Neural cell (in vitro differentiated cells): ENCODE measurements around the gene ARID1B. TPM values are rescaled to one million over a fixed set of nuclear protein-coding genes. Genes with fewer than 3 reads are reported as not detected.

ENCODE experiments used
- H2AFZ ChIP-seq: fragments of 200-600, 300-800 bp; sonication (generic), shearing (Covaris generic); 2 replicates; pipeline ENCODE4 v1.6.0; 2014; ENCODE audit warnings: low read depth, mild to moderate bottlenecking, antibody characterized with exemption, low read length, moderate library complexity
- H3F3A ChIP-seq: fragments of 200-600 bp; shearing (Covaris generic); 2 replicates; pipeline ENCODE4 v1.6.1; 2016; ENCODE audit warnings: mild to moderate bottlenecking, moderate library complexity, mixed read lengths, antibody characterized with exemption, low read length; ENCODE audit not compliant: insufficient read depth, poor library complexity, severe bottlenecking
- H3K27ac ChIP-seq: fragments of 200-600, 300-800 bp; sonication (generic), shearing (Covaris generic); 2 replicates; pipeline ENCODE4 v1.5.1; 2014; ENCODE audit warnings: mild to moderate bottlenecking, low read length, moderate library complexity
- H3K27me3 ChIP-seq: fragments of 300-800, 200-600 bp; sonication (generic), shearing (Covaris generic); 2 replicates; pipeline ENCODE4 v1.6.0; 2014; ENCODE audit warnings: mild to moderate bottlenecking, low read depth, low read length, moderate library complexity; ENCODE audit not compliant: insufficient read depth
- H3K36me3 ChIP-seq: fragments of 300-800, 200-600 bp; sonication (generic), shearing (Covaris generic); 2 replicates; pipeline ENCODE4 v1.5.1; 2014; ENCODE audit warnings: mild to moderate bottlenecking, antibody characterized with exemption, low read length, moderate library complexity; ENCODE audit not compliant: insufficient read depth
- H3K4me2 ChIP-seq: fragments of 300-800, 200-600 bp; sonication (generic), shearing (Covaris generic); 2 replicates; pipeline ENCODE4 v1.6.0; 2014; ENCODE audit warnings: mild to moderate bottlenecking, low read length
- H3K4me3 ChIP-seq: fragments of 300-800, 200-600 bp; sonication (generic), shearing (Covaris generic); 2 replicates; pipeline ENCODE4 v1.5.1; 2014; ENCODE audit warnings: mild to moderate bottlenecking, low read length, moderate library complexity
- H3K79me2 ChIP-seq: fragments of 200-600 bp; shearing (Covaris generic); replicated peaks from 2 replicates; pipeline ENCODE4 v1.6.0; 2014; ENCODE audit warnings: mild to moderate bottlenecking, low read length, moderate library complexity; ENCODE audit not compliant: insufficient read depth
- H3K9ac ChIP-seq: fragments of 300-800, 200-600 bp; sonication (generic), shearing (Covaris generic); 2 replicates; pipeline ENCODE4 v1.6.1; 2016; ENCODE audit warnings: mild to moderate bottlenecking, low read length, mixed read lengths
- H3K9me2 ChIP-seq: fragments of 200-600 bp; shearing (Covaris generic); 2 replicates; pipeline ENCODE4 v1.6.1; 2016; ENCODE audit warnings: mild to moderate bottlenecking, low read length, mixed read lengths; ENCODE audit not compliant: insufficient read depth
- H3K9me3 ChIP-seq: fragments of 200-600, 300-800 bp; sonication (generic), shearing (Covaris generic); 2 replicates; pipeline ENCODE4 v1.6.1; 2016; ENCODE audit warnings: mild to moderate bottlenecking, mixed run types, low read length, moderate library complexity, mixed read lengths
- H4K20me1 ChIP-seq: fragments of 200-600 bp; shearing (Covaris generic); 2 replicates; pipeline ENCODE4 v1.6.1; 2016; ENCODE audit warnings: mild to moderate bottlenecking, mixed run types; ENCODE audit not compliant: insufficient read depth
- CTCF ChIP-seq: fragments of 450-650 bp; IDR thresholded peaks from 2 replicates; pipeline ENCODE4 v1.5.1; 2014; ENCODE audit warnings: antibody characterized with exemption, mild to moderate bottlenecking, moderate library complexity; ENCODE audit not compliant: poor library complexity, severe bottlenecking
- EP300 ChIP-seq: fragments of 450-650 bp; conservative IDR thresholded peaks from 2 replicates; pipeline ENCODE4 v1.6.1; 2014; ENCODE audit warnings: antibody characterized with exemption, mild to moderate bottlenecking, moderate library complexity; ENCODE audit not compliant: poor library complexity, severe bottlenecking
- EZH2 ChIP-seq: fragments of 200-600, 300-800 bp; shearing (Covaris generic), sonication (generic); IDR thresholded peaks from 2 replicates; pipeline ENCODE4 v1.6.1; 2014; ENCODE audit warnings: antibody characterized with exemption, low read length, borderline replicate concordance, mild to moderate bottlenecking; ENCODE audit not compliant: insufficient read depth, poor library complexity, severe bottlenecking
- MXI1 ChIP-seq: fragments of 450-650 bp; conservative IDR thresholded peaks from 2 replicates; pipeline ENCODE4 v1.6.1; 2014; ENCODE audit warnings: antibody characterized with exemption, mild to moderate bottlenecking; ENCODE audit not compliant: poor library complexity, severe bottlenecking
- POLR2AphosphoS5 ChIP-seq: IDR thresholded peaks from 2 replicates; pipeline ENCODE4 v1.6.1; 2012
- RAD21 ChIP-seq: fragments of 450-650 bp; conservative IDR thresholded peaks from 2 replicates; pipeline ENCODE4 v1.6.1; 2014; ENCODE audit warnings: antibody characterized with exemption, mild to moderate bottlenecking, moderate library complexity
- SMC3 ChIP-seq: fragments of 450-650 bp; conservative IDR thresholded peaks from 2 replicates; pipeline ENCODE4 v1.6.1; 2014; ENCODE audit warnings: antibody characterized with exemption, mild to moderate bottlenecking, moderate library complexity; ENCODE audit not compliant: poor library complexity
- TAF1 ChIP-seq: IDR thresholded peaks from 2 replicates; pipeline ENCODE4 v1.6.1; 2012; ENCODE audit warnings: low read depth
- polyA plus RNA-seq: library from polyadenylated mRNA; depleted of rRNA; stranded (reverse); fragments of >200 nt; gene quantifications from 2 replicates; pipeline ENCODE4 v1.2.3, GENCODE V29; 2014
- TF ChIP-seq, protein P1 (sequence below): IDR thresholded peaks from 2 replicates; pipeline ENCODE4 v1.6.1; 2012; ENCODE audit warnings: borderline replicate concordance

Gene ARID1B
- polyA plus RNA-seq, 1 donor from 2014 or later = 35.0 TPM

- no peak overlapping the region for H2AFZ ChIP-seq
- H3K9me2 ChIP-seq = no peaks in the 10 kb centered on the region
- H3K27ac ChIP-seq = no peak overlapping the region
- TF ChIP-seq SMC3 = no peak
- TF ChIP-seq RAD21 = no peak
- TF ChIP-seq MXI1 = no peak
- TF ChIP-seq TAF1 = no peak
- no peak for TF ChIP-seq POLR2AphosphoS5
- TF ChIP-seq EP300 = no peak
- TF ChIP-seq CTCF = no peak
- no peak for TF ChIP-seq EZH2
- TF ChIP-seq, protein P1, sequence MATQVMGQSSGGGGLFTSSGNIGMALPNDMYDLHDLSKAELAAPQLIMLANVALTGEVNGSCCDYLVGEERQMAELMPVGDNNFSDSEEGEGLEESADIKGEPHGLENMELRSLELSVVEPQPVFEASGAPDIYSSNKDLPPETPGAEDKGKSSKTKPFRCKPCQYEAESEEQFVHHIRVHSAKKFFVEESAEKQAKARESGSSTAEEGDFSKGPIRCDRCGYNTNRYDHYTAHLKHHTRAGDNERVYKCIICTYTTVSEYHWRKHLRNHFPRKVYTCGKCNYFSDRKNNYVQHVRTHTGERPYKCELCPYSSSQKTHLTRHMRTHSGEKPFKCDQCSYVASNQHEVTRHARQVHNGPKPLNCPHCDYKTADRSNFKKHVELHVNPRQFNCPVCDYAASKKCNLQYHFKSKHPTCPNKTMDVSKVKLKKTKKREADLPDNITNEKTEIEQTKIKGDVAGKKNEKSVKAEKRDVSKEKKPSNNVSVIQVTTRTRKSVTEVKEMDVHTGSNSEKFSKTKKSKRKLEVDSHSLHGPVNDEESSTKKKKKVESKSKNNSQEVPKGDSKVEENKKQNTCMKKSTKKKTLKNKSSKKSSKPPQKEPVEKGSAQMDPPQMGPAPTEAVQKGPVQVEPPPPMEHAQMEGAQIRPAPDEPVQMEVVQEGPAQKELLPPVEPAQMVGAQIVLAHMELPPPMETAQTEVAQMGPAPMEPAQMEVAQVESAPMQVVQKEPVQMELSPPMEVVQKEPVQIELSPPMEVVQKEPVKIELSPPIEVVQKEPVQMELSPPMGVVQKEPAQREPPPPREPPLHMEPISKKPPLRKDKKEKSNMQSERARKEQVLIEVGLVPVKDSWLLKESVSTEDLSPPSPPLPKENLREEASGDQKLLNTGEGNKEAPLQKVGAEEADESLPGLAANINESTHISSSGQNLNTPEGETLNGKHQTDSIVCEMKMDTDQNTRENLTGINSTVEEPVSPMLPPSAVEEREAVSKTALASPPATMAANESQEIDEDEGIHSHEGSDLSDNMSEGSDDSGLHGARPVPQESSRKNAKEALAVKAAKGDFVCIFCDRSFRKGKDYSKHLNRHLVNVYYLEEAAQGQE = no peak
- H3K9ac ChIP-seq = no peak overlapping the region
- H3K4me3 ChIP-seq = no peak overlapping the region
- no peak overlapping the region for H3K4me2 ChIP-seq
- H3K27me3 ChIP-seq = no peaks in the 10 kb centered on the region
- no peaks in the 10 kb centered on the region for H3K9me3 ChIP-seq
- no peaks in the 10 kb centered on the region for H3K36me3 ChIP-seq
- H3F3A ChIP-seq = no peaks in the 10 kb centered on the region
- H4K20me1 ChIP-seq = peaks cover 3% of the 10 kb centered on the region
- H3K79me2 ChIP-seq = peaks cover 62% of the 10 kb centered on the region
These were observed 70.9 kb downstream of the ARID1B start for GRCh38 chr6:156848123-156848522.

- Histone ChIP-seq H3K4me2 (no peak overlapping the region), H3K4me3 (no peak overlapping the region)
These were observed 71.4 kb downstream of the ARID1B start for GRCh38 chr6:156848533-156848932.

More at GRCh38 chr6:156848533-156848932, 71.4 kb downstream of the ARID1B start:
- H3K9me3 ChIP-seq = no peaks in the 10 kb centered on the region
- no peak overlapping the region for H3K9ac ChIP-seq
- H2AFZ ChIP-seq = no peak overlapping the region
- no peaks in the 10 kb centered on the region for H3F3A ChIP-seq
- peaks cover 3% of the 10 kb centered on the region for H4K20me1 ChIP-seq
- no peak overlapping the region for H3K27ac ChIP-seq
- TF ChIP-seq CTCF = no peak
- no peak for TF ChIP-seq EP300
- TF ChIP-seq SMC3 = no peak
- TF ChIP-seq TAF1 = no peak
- no peak for TF ChIP-seq RAD21
- TF ChIP-seq, protein P1 = no peak
- TF ChIP-seq POLR2AphosphoS5 = no peak
- no peak for TF ChIP-seq MXI1
- TF ChIP-seq EZH2 = no peak
- peaks cover 59% of the 10 kb centered on the region for H3K79me2 ChIP-seq
- no peaks in the 10 kb centered on the region for H3K36me3 ChIP-seq
- H3K27me3 ChIP-seq = no peaks in the 10 kb centered on the region
- no peaks in the 10 kb centered on the region for H3K9me2 ChIP-seq
